Smooth muscle cell (in vitro differentiated cells): ENCODE results near the gene OPA1. TPM values are rescaled to one million over a fixed set of nuclear protein-coding genes. Genes with fewer than 3 reads are reported as not detected.

Source experiments
- DNase-seq: peaks from one replicate; lab custom pipeline; 2025; ENCODE audit not compliant: unreplicated experiment; lab: John Stamatoyannopoulos, UW
- H2AFZ ChIP-seq: fragments of 200-600 bp; sonication (generic); 2 replicates; pipeline ENCODE4 v1.6.0; 2016; ENCODE audit warnings: antibody characterized with exemption, low read depth, mild to moderate bottlenecking
- H3F3A ChIP-seq: fragments of 200-600 bp; sonication (generic); 2 replicates; pipeline ENCODE4 v1.6.0; 2017; ENCODE audit warnings: antibody characterized with exemption, low read depth
- H3K27ac ChIP-seq: fragments of 200-600 bp; sonication (generic); 2 replicates; pipeline ENCODE4 v1.5.1; 2016; ENCODE audit warnings: low read depth, mild to moderate bottlenecking
- H3K27me3 ChIP-seq: fragments of 200-600 bp; sonication (generic); 2 replicates; pipeline ENCODE4 v1.6.1; 2016; ENCODE audit warnings: low read depth, mild to moderate bottlenecking
- H3K36me3 ChIP-seq: fragments of 200-600 bp; sonication (generic); 2 replicates; pipeline ENCODE4 v1.5.1; 2016; ENCODE audit warnings: low read depth
- H3K4me1 ChIP-seq: fragments of 200-600 bp; sonication (generic); 2 replicates; pipeline ENCODE4 v1.5.1; 2016; ENCODE audit warnings: low read depth
- H3K4me2 ChIP-seq: fragments of 200-600 bp; sonication (generic); 2 replicates; pipeline ENCODE4 v1.6.0; 2016; ENCODE audit warnings: mild to moderate bottlenecking
- H3K4me3 ChIP-seq: fragments of 200-600 bp; sonication (generic); 2 replicates; pipeline ENCODE4 v1.5.1; 2016; ENCODE audit warnings: mild to moderate bottlenecking
- H3K79me2 ChIP-seq: fragments of 200-600 bp; sonication (generic); 2 replicates; pipeline ENCODE4 v1.6.0; 2016; ENCODE audit warnings: low read depth, mild to moderate bottlenecking
- H3K9ac ChIP-seq: fragments of 200-600 bp; sonication (generic); 2 replicates; pipeline ENCODE4 v1.6.0; 2016; ENCODE audit warnings: low read depth
- H3K9me3 ChIP-seq: fragments of 200-600 bp; sonication (generic); replicated peaks from 2 replicates; pipeline ENCODE4 v1.5.1; 2016; ENCODE audit warnings: low read depth
- H4K20me1 ChIP-seq: fragments of 200-600 bp; sonication (generic); 2 replicates; pipeline ENCODE4 v1.6.0; 2016; ENCODE audit warnings: low read depth
- WGBS: methylation state at CpG from one replicate; pipeline ENCODE4 v1.1.7; 2016; ENCODE audit warnings: low lambda C conversion rate; 5-methylcytosine and 5-hydroxymethylcytosine counted together
- polyA plus RNA-seq: library from polyadenylated mRNA; unstranded; fragments of >200 nt; fragmentation: Nextera tagmentation; extraction: Ambion mirVana; gene quantifications from 2 replicates; pipeline ENCODE4 v1.2.1, GENCODE V29; 2016
- total RNA-seq: library from RNA; depleted of rRNA; stranded (reverse); fragments of >200 nt; gene quantifications from 2 replicates; pipeline ENCODE4 v1.2.3, GENCODE V29; 2014
- TF ChIP-seq, protein P1 (sequence below): fragments of 200-600 bp; sonication (generic); IDR thresholded peaks from 2 replicates; pipeline ENCODE4 v1.5.1; 2017; ENCODE audit warnings: borderline replicate concordance, mild to moderate bottlenecking, antibody characterized with exemption; ENCODE audit not compliant: insufficient read depth, poor library complexity, severe bottlenecking

The OPA1 gene
- total and polyA plus RNA-seq, 2 experiments from 2014 or later, result 23.8 to 56.0 TPM

- TF ChIP-seq, protein P1, sequence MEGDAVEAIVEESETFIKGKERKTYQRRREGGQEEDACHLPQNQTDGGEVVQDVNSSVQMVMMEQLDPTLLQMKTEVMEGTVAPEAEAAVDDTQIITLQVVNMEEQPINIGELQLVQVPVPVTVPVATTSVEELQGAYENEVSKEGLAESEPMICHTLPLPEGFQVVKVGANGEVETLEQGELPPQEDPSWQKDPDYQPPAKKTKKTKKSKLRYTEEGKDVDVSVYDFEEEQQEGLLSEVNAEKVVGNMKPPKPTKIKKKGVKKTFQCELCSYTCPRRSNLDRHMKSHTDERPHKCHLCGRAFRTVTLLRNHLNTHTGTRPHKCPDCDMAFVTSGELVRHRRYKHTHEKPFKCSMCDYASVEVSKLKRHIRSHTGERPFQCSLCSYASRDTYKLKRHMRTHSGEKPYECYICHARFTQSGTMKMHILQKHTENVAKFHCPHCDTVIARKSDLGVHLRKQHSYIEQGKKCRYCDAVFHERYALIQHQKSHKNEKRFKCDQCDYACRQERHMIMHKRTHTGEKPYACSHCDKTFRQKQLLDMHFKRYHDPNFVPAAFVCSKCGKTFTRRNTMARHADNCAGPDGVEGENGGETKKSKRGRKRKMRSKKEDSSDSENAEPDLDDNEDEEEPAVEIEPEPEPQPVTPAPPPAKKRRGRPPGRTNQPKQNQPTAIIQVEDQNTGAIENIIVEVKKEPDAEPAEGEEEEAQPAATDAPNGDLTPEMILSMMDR, result no peak
- WGBS, result 84% methylated on average over 1 of the region's 1 CpG
- H3K4me1 ChIP-seq, result peaks cover 19% of the 10 kb centered on the region
- H3K79me2 ChIP-seq, result peaks cover 64% of the 10 kb centered on the region
- H3F3A ChIP-seq, result no peaks in the 10 kb centered on the region
- peak overlapping the region; percentile 93 for H3K4me2 ChIP-seq
- H2AFZ ChIP-seq, result no peak overlapping the region
- H3K4me3 ChIP-seq, result peak overlapping the region; percentile 78
- no peaks in the 10 kb centered on the region for H3K9me3 ChIP-seq
- peak overlapping the region; percentile 5 for H3K27ac ChIP-seq
- no peaks in the 10 kb centered on the region for H3K27me3 ChIP-seq
- H3K36me3 ChIP-seq, result no peaks in the 10 kb centered on the region
- H3K9ac ChIP-seq, result no peak overlapping the region
- H4K20me1 ChIP-seq, result peaks cover 56% of the 10 kb centered on the region
- DNase-seq, result no peak
Observed at GRCh38 chr3:193594946-193595689, 2.1 kb downstream of the OPA1 start.

GRCh38 chr3:193595939-193596487, 3.0 kb downstream of the OPA1 start:
- Histone ChIP-seq H3K4me2 (no peak overlapping the region), H3K36me3 (no peaks in the 10 kb centered on the region), H3K27me3 (no peaks in the 10 kb centered on the region), H3F3A (no peaks in the 10 kb centered on the region), H3K9ac (no peak overlapping the region), H2AFZ (no peak overlapping the region), H3K27ac (no peak overlapping the region), H3K79me2 (peaks cover 73% of the 10 kb centered on the region), H4K20me1 (peaks cover 64% of the 10 kb centered on the region), H3K4me3 (no peak overlapping the region), H3K9me3 (no peaks in the 10 kb centered on the region), H3K4me1 (peaks cover 19% of the 10 kb centered on the region)
- DNase-seq, result no peak
- WGBS, result 95% methylated on average over 5 of the region's 5 CpGs
- TF ChIP-seq, protein P1, result no peak

DNA sequence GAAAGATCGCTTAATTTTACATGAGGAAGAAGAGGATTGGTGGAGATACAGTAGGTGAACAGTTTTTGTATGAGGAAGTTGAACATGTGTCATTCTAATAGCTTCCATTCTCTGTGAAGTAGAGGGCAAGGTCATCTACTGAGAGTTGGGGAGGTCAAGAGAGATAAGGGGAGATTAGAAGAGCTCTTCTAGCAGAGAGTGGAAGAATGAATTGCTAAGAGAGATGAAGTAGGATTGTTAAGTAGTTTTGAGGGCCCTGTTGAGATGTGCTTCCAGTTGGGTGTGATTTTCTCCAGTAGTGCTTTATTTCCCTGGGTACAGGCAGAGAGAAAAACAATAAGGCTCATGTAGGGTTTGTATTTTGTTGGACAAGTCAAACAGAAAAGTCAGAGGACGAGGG, 5.2 kb downstream of the OPA1 start:
- WGBS, result 100% methylated on average over 2 of the region's 2 CpGs
- Histone ChIP-seq H3K4me2 (no peak overlapping the region), H3K27ac (no peak overlapping the region), H2AFZ (no peak overlapping the region), H4K20me1 (peaks cover 86% of the 10 kb centered on the region), H3F3A (no peaks in the 10 kb centered on the region), H3K9ac (no peak overlapping the region), H3K4me3 (no peak overlapping the region), H3K36me3 (no peaks in the 10 kb centered on the region), H3K79me2 (peaks cover 92% of the 10 kb centered on the region), H3K27me3 (no peaks in the 10 kb centered on the region), H3K9me3 (no peaks in the 10 kb centered on the region), H3K4me1 (peaks cover 19% of the 10 kb centered on the region)
- no peak for DNase-seq
- TF ChIP-seq, protein P1, result no peak
